VCaP (cell line): ENCODE data around the gene NLGN4Y.

Experiments used
- H3K27ac ChIP-seq: fragments of 450-650 bp; 2 replicates; pipeline ENCODE4 v1.5.1; 2017
- TF ChIP-seq, protein P1 (sequence below): fragments of 450-650 bp; conservative IDR thresholded peaks from 2 replicates; pipeline ENCODE4 v1.5.1; 2017; ENCODE audit warnings: mild to moderate bottlenecking, moderate library complexity

The NLGN4Y gene

DNA sequence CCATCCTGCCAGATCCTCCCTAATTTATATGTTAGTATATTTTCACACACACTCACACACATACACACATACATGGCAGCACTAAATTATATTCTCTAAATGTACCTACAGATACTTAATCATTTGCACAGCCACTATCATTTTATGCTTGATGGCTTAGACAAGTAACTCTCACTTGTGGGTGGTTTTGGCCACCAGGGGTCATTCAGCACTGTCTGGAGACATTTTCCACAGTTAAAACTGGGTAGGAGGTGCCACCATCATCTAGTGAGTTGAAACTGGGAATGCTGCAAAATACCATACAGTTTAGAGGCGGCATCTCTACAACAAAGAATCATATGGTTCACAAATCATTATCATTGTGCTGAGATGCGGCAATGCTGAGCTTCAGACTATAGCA lies 94.2 kb downstream of the NLGN4Y start:
- no peak overlapping the region for H3K27ac ChIP-seq
- TF ChIP-seq, protein P1, sequence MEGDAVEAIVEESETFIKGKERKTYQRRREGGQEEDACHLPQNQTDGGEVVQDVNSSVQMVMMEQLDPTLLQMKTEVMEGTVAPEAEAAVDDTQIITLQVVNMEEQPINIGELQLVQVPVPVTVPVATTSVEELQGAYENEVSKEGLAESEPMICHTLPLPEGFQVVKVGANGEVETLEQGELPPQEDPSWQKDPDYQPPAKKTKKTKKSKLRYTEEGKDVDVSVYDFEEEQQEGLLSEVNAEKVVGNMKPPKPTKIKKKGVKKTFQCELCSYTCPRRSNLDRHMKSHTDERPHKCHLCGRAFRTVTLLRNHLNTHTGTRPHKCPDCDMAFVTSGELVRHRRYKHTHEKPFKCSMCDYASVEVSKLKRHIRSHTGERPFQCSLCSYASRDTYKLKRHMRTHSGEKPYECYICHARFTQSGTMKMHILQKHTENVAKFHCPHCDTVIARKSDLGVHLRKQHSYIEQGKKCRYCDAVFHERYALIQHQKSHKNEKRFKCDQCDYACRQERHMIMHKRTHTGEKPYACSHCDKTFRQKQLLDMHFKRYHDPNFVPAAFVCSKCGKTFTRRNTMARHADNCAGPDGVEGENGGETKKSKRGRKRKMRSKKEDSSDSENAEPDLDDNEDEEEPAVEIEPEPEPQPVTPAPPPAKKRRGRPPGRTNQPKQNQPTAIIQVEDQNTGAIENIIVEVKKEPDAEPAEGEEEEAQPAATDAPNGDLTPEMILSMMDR = 0 out of 2 replicates have a peak, but pooled peaks have one; percentile 11

DNA sequence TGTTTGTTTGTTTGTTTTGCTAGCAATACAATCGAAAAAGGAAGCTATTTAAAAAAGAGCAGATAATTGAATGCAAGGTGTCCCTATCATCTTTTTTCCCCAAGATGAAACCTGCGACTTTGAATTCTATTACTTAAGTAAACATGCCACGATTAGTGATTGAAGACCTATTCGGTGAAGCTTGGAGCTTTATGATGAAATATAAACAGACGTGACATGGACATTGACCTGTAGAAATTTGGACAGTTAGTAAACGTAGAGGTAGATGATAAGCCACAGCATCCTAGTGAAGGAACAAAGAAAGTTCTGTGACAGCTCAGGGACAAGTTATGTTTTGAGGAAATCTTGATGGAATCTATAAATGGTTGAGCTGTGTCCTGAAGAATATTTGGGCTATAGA lies 103.9 kb downstream of the NLGN4Y start:
- H3K27ac ChIP-seq = no peak overlapping the region
- TF ChIP-seq, protein P1 = no peak

DNA sequence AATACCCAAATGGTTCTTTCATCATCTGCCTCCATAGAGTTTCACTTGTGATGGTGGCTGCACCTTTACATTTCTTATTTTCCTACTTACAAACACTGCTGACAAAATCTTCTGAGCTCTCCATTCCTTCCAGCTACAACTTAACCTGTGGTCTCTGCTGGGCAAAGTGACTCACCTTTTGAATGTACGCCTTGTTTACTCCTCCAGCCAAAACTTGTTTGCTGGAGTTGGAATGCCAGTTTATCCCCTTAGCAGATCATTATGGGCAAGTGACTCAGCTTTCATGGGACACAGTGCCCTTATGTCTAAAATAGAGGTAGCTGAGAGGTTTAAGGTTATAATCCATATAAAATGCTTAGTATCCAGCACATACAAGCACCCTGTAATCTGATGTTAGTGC lies 107.3 kb downstream of the NLGN4Y start:
- TF ChIP-seq, protein P1 = no peak
- H3K27ac ChIP-seq = no peak overlapping the region

DNA sequence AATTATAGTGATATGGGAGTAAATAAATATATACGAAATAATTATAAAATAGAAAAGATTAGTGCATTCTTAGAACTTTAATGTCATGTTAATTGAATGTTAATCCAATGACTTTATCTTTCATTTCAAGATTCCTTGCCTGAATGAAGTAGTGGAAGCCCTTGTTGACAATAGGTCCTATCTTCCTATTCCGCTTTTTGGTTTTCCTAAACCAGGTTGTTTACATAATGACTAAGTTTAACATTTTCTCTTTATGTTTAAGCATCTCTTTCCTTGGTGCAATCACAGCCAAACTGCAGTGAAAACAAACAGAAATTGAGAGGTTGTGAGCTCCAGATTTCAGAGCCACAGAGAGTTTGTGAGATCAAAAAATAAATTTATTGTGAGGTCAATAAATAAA lies 109.4 kb downstream of the NLGN4Y start:
- no peak overlapping the region for H3K27ac ChIP-seq
- TF ChIP-seq, protein P1 = no peak

DNA sequence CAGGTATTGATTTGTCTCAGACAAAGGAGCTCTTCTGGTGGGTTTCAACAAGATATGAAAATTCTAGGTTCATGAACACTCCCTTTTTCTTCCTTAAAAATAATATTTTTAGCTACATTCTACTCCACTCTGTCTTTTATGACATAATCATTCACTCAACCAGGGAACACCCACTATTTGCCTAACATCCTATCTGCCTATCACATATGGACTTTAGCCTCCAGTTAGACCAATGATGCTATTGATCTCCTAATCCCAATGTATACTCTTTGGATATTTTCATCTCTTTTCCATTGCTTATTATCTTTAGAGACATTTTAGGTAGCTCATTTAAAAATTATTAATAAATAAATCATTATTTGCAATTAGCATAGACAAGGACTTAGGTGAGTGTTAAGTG lies 110.6 kb downstream of the NLGN4Y start:
- TF ChIP-seq, protein P1 = no peak
- no peak overlapping the region for H3K27ac ChIP-seq

DNA sequence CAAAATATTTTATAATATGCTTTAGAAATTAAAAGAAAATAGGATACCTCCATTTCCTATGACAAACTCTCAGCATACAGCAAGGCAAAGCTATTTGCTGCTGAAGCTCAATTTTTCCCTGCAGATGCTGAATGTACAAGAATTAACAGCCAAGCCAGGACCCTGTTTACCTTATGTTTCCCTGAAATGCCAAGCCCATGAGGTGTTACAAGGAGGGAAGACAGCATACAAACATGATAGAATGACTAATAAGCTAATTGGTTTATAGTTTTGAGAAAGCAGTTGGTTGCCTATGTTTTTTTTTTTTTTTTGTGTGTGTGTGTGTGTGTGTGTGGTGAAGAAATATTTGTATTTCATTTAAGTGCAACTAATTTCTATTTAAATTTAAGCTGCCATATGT lies 113.2 kb downstream of the NLGN4Y start:
- H3K27ac ChIP-seq = no peak overlapping the region
- TF ChIP-seq, protein P1 = no peak

DNA sequence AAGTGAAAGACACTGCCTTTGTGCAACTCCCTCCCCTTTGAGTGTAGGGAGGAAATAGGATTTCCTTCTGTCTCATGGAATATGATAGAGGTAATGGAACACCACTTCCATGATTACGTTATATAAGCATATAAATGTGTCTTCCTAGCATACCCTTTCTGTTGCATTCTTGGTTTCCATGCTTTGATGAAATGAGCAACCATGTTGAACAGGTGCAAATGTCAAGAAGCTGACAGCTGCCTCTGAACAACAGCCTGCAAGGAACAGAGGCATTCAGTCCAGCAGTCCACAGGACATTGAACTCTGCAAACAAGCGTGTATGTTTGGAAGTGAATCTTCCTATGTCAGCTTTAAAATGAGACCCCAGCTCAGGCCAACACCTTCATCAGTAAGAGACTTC lies 117.5 kb downstream of the NLGN4Y start:
- no peak overlapping the region for H3K27ac ChIP-seq
- TF ChIP-seq, protein P1 = no peak
